ENCODE measurements around the gene ACOT9. TPM values are rescaled to one million over a fixed set of nuclear protein-coding genes. Genes with fewer than 3 reads are reported as not detected.
"Not testable (repeated sequence)": the region's sequence is repeated elsewhere in the genome, so short reads cannot be mapped to it uniquely, and the experiment has no call there.

Gene ACOT9
- total RNA-seq, 1 experiment from 2014 or later = 41.1 TPM

DNA sequence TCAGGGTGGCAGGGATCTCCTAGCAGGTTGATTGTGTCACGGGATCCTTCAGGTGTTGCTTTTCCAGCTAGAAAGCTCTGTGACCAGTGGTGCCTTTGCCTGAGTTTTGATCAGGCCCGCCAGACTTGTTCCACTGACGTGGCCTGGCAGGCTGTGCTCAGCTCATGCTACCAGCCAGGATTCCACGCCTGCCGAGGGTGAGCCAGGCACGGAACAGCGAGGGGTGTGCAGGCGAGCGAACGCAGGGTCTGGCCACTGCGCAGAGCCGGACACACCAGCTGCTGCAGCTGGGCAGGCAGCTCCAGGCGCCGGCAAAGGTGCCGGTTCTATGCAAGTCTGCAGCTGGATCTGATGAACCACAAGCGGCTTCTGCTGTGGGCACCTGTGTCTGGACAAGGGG, 22.8 kb upstream of the ACOT9 start:
- no peak for DNase-seq (ENCODE audit: low spot score)

DNA sequence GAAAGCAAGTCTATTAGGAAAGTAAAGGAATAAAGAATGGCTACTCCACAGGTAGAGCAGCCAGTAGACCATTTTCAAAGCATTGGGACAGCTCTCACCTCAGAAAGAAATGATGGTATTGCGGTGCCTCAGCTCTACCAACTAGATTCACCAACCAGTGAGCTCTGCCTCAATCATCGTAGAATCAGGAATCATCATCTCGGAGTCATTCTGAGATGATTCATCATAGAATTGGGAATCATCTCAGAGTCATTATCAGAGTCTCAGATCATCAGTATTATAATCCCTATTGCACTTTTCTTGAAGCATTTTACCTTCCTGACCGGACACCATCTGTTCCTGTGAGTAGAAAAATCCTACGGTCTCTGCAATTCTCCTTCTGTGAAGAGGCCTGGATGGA, 22.4 kb upstream of the ACOT9 start:
- no peak for DNase-seq (ENCODE audit: low spot score)

DNA sequence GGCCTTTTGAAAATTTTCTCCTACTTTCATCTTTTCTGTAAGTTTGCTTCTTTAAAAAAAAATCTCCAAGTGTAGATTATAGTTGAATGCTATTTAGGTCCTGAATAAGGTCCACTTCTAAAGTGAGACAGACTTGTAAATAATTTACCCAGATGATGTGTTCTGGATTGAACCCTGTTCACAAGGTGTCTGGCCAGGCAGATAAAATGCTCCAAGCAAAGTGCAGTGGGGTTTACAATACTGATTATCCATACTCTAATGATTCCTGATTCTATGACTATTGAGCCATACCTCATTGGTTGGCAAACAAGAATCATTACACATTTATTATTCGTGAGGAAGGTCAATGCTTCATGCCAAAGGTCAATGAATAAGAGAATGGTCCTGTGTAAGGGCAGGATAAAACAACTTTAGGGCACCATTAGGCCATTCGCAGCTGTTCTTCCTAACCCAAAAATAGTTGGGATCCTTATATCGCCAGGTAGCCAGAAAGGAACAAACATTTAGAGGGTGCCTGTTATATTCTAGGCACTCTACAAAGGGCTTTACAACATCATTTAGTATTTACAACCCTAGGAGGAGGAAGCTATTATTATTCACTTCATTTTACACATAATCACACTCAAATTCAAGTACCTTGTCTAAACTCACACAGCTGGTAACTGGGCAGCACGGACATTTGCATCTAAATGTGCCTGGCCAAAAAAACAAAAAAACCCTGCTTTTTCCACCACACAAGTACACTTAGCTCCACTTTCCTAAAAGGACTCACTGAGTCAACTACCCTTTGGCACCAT, 21.3 kb upstream of the ACOT9 start:
- no peak for DNase-seq (ENCODE audit: low spot score)

DNA sequence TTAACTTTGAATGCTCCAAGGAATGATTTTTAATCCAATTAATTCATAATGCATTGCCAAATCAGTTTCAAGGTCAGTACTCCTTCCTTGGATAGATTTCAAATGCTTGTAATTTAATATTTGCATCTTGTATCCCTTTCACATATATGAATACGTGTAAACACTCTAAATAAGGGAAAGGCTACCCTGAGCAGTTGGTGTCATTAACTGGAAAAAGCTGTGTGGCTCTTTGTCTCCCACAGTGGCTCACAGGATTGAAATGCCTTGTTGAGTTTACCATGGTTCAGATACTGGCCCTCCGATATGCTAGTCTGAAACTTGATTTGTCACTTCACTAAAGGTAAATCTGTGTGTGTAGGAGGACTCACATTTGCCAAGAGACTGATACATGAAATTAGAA, 16.7 kb upstream of the ACOT9 start:
- no peak for DNase-seq (ENCODE audit: low spot score)

DNA sequence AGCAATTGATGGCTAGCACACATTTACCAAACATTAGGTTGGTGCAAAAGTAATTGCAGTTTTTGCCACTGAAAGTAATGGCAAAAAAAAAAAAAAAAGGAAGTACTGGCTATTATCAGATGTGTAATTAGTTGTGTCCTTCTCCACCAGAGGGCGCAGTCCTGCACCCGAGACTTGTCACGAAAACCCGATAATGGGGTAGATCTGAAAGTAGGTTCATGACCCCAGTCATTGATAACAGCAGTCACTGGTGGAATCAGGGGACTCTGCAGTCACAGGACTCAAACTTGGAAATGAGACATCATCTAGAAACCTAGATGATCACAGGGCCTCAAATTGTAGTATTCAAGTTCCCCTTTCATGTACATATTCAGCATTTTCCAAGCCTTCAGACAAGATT, 13.1 kb upstream of the ACOT9 start:
- peak; percentile 45 for DNase-seq (ENCODE audit: low spot score)

DNA sequence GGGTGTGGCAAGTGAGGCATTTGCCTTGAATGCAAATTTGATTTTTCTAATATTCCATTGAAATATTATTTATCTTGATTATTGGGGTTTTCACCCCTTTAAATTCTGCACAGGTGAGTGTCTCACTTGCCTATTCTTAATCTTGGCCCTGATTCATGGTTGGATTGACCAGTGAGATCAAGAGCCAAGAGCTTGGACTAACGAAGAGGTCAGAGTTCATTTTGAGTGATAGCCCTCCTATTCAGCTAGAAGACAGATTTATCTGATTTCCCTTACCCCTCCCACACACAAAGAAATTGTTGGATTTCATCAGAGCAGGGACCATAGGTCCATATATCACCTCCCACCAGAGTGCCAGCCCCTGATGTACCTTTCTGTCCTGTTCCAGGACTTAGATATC, 11.6 kb upstream of the ACOT9 start:
- no peak for DNase-seq (ENCODE audit: low spot score)

DNA sequence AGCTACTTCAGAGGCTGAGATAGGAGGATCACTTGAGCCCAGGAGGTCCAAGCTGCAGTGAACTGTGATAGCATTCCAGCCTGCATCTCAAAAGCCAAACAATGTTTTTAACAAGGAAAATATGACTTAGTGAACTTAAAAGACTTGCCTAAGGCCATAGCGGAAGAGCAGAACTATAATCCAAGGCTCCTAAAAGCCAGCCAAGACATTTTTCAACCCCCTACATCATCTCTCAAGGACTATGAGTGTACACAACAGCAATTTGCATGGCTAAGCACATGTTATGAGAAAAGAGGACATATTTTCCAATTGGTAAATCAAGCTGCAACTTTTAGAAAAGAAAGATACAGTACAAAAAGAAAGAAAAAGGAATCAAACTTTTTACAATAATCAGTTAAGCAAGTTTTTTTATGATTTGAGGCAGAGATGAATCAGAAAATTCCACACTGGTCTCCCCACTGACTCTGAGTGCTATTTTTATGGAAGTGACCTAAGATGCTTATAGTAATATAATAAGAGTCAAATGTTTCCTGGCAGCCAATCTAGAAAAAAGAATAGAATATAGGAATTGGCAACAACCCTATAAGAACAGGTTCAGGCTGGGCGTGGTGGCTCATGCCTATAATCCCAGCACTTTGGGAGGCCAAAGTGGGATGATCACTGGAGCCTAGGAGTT, 9.8 kb upstream of the ACOT9 start:
- DNase-seq (ENCODE audit: low spot score) = no peak

DNA sequence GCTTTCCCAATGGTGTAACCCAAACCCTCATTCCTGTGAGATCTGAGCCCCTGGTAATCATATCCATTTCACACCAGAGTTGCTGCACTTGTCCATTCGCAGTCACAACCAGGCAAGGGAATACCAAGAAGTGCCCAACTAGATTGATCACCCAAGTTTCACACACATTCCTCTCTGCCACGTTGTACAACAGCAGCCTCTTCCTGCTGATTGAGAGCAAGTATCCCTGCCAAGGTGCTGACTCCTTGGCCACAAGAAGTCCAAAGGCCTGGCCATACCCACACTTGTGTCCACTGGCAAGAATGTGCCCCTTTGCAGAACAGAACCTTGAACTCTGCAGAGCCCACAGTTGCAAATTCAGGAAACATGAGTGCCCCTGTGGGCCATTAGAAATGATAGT, 6.5 kb upstream of the ACOT9 start:
- no peak for DNase-seq (ENCODE audit: low spot score)

DNA sequence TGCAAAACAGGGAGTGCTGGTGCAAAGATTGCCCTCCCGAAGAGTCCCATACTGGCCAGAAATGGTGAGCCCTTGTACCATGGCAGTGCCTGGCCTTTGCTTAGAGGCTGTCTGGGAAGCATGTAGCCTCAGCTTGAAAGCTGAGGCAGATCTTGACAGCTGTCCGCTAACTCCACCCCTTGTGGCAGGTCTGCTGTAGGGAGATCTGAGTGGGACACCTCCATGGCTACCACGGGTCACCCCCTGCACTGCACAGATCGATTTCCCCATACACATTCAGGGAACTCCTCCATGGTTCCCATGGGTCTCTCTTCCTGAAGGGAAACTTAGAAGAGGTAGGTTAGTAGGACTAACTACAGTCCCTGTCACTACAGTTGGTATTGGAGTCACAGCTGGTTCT, 6.1 kb upstream of the ACOT9 start:
- DNase-seq (ENCODE audit: low spot score) = no peak

DNA sequence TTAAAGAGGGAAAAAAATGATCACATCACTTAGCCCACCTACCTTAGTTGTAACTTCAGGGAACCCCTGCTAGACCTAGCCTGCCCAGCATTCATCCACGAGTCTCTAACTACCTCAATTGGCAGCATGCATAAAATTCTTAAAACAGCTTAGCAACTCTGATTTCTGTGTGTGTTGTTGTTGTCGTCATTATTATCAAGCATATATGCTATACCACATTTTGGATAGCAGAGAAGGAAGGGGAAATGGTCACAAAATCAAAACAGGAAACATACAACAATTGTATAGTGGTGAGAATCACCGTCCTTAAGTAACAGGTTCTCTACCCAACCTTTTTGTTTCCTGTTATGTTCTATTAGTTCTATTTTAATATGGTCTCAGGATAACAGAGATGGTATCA, 2.7 kb upstream of the ACOT9 start:
- no peak for DNase-seq (ENCODE audit: low spot score)

DNA sequence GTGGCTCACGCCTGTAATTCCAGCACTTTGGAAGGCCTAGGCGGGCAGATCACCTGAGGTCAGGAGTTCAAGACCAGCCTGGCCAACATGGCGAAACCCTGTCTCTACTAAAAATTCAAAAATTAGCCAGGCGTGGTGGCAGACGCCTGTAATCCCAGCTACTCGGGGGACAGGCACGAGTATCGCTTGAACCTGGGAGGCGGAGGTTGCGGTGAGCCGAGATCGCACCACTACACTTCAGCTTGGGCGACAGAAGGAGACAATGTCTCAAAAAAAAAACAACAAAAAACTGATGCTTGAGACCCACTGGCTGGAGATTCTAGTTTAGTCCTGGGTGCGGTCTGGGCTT, 521 bp upstream of the ACOT9 start:
- not testable (repeated sequence) for DNase-seq (ENCODE audit: low spot score)

DNA sequence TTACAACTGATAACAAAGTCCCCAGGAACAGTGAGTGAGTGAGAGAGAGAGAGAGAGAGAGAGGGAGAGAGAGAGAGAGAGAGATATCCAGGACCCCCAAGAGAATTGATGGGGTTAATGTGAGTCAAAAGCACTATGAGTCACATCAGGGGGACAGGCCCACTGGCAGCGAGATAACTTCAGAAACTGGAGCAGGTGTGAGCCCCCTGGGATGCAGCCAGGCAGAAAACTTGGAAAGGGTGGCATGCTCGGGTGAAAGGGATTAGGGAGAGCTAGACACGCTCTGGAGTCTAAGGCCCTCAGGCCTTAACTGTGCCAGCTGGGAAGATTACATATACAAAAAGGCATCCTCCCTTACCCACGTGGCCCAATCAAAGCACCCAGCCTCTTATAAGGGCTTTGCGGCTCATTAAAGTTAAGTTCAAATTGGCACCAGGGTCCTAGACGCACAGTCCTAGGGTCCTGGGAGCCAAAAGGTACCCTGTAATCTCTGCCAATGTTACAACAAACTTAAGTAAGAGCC, 841 bp downstream of the ACOT9 start:
- DNase-seq (ENCODE audit: low spot score) = peak; percentile 81

DNA sequence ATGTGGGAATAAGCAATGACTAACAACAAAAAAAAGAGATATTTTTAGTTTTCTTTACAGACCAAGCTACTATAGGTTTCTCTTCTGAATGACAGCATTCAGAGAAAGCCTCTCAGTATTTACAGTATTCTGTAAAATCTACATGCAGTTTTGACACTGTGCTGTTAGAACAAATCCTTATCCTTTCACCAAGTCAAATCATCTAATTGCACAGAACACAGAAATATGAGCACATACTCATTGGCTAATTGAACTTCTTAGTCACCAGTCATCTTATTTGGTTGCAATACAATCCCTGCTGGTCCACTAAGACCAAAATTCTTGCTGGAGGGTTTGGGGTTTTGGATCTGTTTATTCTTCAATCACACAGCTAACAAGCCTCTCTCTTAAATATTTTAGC, 5.7 kb downstream of the ACOT9 start:
- DNase-seq (ENCODE audit: low spot score) = no peak

DNA sequence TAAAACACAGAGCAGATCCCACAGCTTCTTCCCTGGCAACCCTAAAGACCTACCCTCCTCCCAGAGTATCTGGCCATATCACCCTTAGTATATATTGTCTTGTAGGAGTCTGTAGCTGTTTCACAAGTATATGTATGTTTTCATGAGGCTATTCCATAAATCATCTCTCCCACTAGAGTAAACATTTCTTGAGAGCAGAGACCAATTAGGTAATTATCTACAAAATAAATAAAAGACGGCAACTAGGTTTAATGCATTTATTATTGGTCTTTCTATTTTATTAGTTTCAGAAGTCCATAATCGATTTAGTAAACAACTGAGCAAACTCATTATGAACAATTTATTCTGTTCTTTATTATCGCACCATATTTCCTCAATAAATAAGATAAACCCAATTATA, 7.0 kb downstream of the ACOT9 start:
- DNase-seq (ENCODE audit: low spot score) = no peak

DNA sequence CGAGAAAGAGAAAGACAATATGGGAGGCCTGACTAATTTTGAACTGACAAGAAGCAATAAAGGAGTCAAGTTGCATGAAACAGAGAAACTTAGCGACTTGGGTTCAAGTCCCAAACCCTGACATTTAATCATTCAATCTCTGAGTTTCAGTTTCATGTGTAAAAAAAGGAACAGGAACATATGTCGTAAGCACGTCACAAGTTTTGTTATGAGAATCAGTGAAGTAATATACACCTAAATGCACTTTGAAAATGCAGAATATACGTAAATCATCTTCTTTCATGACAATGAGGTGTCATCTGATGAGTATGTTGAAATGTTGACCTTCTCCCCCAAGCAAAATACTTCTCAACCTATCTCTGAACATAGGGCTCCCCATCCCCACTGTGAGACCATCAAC, 10.4 kb downstream of the ACOT9 start:
- DNase-seq (ENCODE audit: low spot score) = no peak

DNA sequence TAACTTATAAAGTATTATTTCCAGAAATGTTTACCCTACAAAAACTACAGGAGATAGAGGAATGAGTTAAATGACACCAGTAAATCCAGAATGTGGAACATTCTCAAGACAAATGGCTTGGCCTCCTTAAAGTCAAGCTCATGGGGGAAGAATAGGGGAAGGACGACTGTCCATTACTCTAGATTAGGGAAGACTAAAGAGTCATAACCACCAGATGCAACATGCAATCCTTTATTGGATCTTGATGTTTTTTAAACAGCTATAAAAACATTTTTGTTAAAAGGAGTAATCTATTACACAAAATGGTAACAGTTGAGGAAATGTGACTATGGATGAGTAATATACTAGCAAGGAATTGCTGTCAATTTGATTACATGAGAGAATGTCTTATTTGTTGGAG, 11.1 kb downstream of the ACOT9 start:
- DNase-seq (ENCODE audit: low spot score) = no peak

DNA sequence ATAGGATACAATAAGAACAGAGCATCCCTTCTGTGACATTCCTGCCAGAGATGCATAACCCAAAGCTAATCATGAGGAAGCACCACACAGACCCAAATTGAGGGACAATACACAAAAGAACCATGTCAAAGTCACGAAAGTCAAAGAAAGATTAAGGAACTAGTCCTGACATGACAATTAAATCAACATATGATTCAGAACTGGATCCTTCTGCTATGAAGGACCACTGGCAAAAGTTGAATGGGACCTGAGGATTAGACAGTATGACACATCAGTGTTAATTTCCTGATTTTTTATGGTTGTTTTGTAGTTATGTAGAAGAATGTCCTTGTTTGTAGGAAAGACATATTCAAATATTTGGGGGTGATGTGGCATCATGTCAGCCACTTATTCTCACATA, 13.9 kb downstream of the ACOT9 start:
- no peak for DNase-seq (ENCODE audit: low spot score)

DNA sequence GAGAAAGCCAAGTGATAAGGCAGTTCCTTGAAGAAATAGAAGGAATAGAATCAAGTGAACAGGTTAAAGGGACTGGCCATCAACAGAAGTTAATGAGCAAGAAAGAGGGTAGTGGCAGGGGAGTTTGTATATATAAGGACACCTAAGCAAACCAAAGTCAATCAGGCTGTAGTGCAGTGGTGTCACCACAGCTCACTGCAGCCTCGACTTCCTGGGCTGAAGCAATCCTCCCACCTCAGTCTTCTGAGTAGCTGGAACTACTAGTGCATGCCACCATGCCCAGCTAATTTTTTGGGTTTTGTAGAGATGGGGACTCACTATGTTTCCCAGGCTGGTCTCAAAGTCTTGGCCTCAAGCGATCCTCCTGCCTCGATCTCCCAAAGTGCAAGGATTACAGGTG, 15.9 kb downstream of the ACOT9 start:
- DNase-seq (ENCODE audit: low spot score) = no peak

DNA sequence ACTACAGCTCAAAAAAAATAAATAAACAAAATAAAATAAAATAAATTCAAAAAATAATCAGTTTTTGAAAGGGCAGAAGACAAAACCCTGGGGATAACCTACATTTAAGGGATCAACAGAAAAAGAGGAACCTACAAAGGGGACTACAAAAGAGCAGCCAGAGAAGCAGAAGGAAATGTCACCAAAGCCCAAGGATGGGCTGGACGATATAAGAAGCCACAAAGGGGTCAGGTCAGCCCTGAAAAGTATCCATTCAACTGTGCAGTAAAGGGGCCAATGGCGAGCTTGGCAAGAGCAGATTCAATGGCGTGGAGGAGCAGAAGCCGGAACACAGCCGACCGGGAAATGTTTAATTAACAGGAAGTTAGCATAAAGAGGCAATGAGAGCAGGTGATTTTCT, 16.9 kb downstream of the ACOT9 start:
- DNase-seq (ENCODE audit: low spot score) = no peak

DNA sequence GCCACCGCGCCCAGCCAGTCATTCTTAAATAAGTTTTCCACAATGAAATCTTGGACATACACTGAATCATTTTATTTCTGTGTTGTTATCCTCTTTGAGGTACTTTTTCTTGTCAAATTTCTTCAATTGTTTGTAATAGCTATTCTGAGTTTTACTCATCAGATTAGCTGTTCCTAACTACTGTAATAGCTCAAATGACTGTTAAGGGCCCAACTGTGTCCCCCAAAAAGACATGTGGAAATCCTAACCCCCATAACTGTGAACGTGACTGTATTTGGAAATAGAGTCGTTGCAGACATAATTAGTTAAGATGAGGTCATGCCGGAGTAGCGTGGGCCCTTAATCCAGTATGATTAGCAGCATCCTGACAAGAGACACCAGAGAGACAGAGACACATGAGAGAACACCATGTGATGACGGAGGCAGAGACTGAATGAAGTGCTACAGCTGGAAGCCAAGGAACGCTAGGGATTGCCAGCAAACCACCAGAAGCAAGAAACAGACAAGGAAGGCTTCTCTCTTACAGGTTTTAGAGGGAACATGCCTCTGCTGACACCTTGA, 22.9 kb downstream of the ACOT9 start:
- no peak for DNase-seq (ENCODE audit: low spot score)

DNA sequence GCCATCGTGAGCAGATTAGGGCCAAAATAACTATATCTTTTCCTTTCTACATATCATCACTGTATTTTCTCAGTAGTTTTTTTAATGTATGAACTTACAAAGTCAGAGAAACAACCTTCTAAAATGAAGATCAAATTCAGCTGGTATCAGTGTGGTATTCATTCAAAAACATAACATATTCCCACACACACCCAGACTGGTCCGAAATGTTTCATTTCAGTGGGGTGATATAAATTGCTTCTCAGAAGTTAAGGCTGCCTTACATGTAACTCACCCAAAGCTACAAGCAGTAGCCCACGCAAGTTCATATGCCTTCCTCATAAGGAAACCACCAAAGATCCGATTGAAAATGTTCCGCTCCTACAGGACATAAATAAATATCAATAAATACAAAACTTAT, 37.8 kb downstream of the ACOT9 start:
- DNase-seq (ENCODE audit: low spot score) = no peak

DNA sequence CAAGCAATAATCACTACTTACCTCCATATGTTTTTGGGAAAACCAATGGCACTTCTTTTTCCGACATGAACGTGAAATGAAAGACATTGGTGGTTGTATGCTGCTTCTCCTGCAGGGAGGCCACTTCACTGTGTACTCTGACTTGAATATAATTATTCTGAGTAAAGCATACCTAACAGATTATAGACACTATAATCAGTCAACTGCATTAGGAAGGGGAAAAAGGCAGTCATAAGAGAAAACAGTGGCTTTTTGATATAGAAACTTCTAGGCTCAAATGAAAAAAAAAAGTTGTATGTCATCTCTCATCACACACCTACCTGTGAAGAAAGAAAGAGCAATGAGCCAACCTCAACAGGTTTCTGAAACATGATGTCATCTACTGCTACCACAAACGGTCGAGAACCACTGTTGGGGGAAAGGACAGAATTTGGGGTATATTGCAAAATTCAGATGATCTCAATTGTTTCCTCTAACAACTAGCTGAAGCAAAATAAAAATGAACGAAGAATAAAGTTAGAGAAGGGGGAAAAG, 38.3 kb downstream of the ACOT9 start:
- DNase-seq (ENCODE audit: low spot score) = no peak

DNA sequence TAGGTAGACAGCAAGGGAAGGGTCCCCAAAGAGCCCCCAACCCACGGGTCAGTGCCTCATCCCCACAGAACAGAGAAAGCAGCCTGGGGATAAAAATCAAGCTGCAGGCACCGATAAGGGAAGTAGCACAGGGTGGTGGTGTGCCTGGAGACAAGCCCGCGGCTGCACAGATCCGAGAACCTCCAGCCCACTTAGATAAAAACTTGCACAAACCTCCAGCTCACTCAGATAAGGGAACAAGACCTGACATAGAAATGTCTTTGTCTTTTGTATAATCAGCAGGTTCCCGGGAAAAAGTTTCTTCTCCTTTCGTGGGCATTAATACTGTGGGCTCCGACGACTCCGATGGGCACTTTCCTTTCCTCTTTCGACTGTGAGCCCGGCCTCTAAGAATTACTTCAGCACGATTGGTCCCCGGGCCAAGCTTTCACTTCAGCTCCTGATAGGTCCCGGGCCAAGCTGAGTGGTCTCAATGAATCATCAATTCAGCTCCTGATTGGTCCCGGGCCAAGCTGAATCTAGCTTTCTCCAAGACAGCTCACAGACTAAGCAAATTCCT, 43.4 kb downstream of the ACOT9 start:
- DNase-seq (ENCODE audit: low spot score) = no peak

All from H4 (cell line).